PC-3 (cell line): ENCODE results near the gene DIAPH2.

Source experiments
- EZH2 ChIP-seq: fragments of 300-600 bp; sonication (generic); IDR thresholded peaks from one replicate; pipeline ENCODE4 v1.6.1; 2017; ENCODE audit warnings: antibody characterized with exemption, mild to moderate bottlenecking, low read length; ENCODE audit not compliant: unreplicated experiment
- TF ChIP-seq, protein P1 (sequence below): fragments of 300-600 bp; sonication (generic); conservative IDR thresholded peaks from 2 replicates; pipeline ENCODE4 v1.5.1; 2017; ENCODE audit warnings: antibody characterized with exemption, low read depth, mild to moderate bottlenecking, low read length

DNA sequence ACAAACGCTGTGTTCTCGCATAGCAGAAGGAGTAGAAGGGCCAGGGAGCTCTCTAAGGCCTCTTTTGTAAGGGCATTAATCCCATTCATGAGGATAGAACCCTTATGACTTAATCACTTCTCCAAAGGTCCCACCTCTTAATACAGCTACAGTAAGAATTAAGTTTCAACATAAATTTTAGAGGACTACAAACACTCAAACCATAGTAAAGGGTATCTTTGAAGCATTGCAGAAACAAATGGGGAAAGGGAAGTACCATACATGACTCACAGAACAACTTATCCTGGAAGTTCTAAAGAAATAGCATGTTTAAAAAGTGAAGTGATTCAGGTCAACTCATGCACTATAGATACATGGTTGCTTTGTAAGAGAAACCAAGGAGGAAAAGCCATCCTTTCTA lies 879.9 kb downstream of the DIAPH2 start:
- TF ChIP-seq, protein P1, sequence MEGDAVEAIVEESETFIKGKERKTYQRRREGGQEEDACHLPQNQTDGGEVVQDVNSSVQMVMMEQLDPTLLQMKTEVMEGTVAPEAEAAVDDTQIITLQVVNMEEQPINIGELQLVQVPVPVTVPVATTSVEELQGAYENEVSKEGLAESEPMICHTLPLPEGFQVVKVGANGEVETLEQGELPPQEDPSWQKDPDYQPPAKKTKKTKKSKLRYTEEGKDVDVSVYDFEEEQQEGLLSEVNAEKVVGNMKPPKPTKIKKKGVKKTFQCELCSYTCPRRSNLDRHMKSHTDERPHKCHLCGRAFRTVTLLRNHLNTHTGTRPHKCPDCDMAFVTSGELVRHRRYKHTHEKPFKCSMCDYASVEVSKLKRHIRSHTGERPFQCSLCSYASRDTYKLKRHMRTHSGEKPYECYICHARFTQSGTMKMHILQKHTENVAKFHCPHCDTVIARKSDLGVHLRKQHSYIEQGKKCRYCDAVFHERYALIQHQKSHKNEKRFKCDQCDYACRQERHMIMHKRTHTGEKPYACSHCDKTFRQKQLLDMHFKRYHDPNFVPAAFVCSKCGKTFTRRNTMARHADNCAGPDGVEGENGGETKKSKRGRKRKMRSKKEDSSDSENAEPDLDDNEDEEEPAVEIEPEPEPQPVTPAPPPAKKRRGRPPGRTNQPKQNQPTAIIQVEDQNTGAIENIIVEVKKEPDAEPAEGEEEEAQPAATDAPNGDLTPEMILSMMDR: no peak
- TF ChIP-seq EZH2: no peak
